ENCODE results near the gene CMIP.

DNA sequence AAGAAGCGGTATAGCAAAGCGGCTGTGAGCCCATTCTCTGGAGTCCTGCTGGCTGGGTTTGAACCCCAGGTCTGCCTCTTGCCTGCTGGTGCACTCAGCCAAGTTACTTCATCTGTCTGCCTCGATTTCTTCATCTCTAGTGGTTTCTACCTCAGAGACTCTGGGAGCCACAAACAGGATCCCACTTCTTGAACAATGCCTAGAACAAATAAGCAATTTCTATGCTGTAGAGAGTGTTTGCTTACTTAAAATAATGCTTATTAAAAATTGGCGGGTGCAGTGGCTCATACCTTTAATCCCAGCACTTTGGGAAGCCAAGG lies 75.5 kb downstream of the CMIP start:
- no peak for TF ChIP-seq EZH2phosphoT487 (IDR thresholded peaks at IDR 0.05; ENCODE audit: borderline replicate concordance, low read length)
- TF ChIP-seq, protein P1, sequence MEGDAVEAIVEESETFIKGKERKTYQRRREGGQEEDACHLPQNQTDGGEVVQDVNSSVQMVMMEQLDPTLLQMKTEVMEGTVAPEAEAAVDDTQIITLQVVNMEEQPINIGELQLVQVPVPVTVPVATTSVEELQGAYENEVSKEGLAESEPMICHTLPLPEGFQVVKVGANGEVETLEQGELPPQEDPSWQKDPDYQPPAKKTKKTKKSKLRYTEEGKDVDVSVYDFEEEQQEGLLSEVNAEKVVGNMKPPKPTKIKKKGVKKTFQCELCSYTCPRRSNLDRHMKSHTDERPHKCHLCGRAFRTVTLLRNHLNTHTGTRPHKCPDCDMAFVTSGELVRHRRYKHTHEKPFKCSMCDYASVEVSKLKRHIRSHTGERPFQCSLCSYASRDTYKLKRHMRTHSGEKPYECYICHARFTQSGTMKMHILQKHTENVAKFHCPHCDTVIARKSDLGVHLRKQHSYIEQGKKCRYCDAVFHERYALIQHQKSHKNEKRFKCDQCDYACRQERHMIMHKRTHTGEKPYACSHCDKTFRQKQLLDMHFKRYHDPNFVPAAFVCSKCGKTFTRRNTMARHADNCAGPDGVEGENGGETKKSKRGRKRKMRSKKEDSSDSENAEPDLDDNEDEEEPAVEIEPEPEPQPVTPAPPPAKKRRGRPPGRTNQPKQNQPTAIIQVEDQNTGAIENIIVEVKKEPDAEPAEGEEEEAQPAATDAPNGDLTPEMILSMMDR (conservative IDR thresholded peaks at IDR 0.05; ENCODE audit: low read depth, low read length) = no peak
- no peak for TF ChIP-seq EZH2 (IDR thresholded peaks at IDR 0.05; ENCODE audit: low read length, unreplicated experiment)
